Measurements from ENCODE around the gene MZT2A. TPM values are rescaled to one million over a fixed set of nuclear protein-coding genes. Genes with fewer than 3 reads are reported as not detected.
"Not testable (repeated sequence)": the region's sequence is repeated elsewhere in the genome, so short reads cannot be mapped to it uniquely, and the experiment has no call there.

The MZT2A gene
- total RNA-seq, 1 experiment from 2014 or later: 202 TPM

- CTCF ChIA-PET: no interaction called here
- intact Hi-C loops (cut with micrococcal nuclease): no loop called here
- TF ChIP-seq EZH2 (IDR thresholded peaks at IDR 0.05; ENCODE audit: low read length, unreplicated experiment) (no peak), CTCF (conservative IDR thresholded peaks at IDR 0.05; ENCODE audit: low read depth, low read length) (no peak), EZH2phosphoT487 (IDR thresholded peaks at IDR 0.05; ENCODE audit: borderline replicate concordance, low read length) (no peak)
- no peak overlapping the region for H3K4me3 ChIP-seq (ENCODE audit: low read length)
- no peak overlapping the region for H3K9ac ChIP-seq (ENCODE audit: low read length)
- ATAC-seq: no peak
- H3K4me1 ChIP-seq (ENCODE audit: insufficient read depth, low read length): no peaks in the 10 kb centered on the region
- no peaks in the 10 kb centered on the region for H3K79me2 ChIP-seq (ENCODE audit: low read length)
- BruUV-seq (replicated peaks): no TSS peak
- DNase-seq: no peak
- H2AFZ ChIP-seq (ENCODE audit: low read length): no peak overlapping the region
- no peak overlapping the region for H3K4me2 ChIP-seq (ENCODE audit: low read length)
- H3F3A ChIP-seq (ENCODE audit: low read length, unreplicated experiment): no peaks in the 10 kb centered on the region
- POLR2A ChIA-PET (ENCODE audit: unreplicated experiment): no interaction called here
- no peaks in the 10 kb centered on the region for H3K36me3 ChIP-seq (ENCODE audit: low read depth, low read length)
- H3K9me2 ChIP-seq (replicated peaks; ENCODE audit: low read length): no peaks in the 10 kb centered on the region
- no peaks in the 10 kb centered on the region for H3K27me3 ChIP-seq (ENCODE audit: low read length)
- H3K9me3 ChIP-seq (ENCODE audit: low read length): no peaks in the 10 kb centered on the region
- H4K20me1 ChIP-seq (ENCODE audit: low read length): no peaks in the 10 kb centered on the region
- H3K27ac ChIP-seq (ENCODE audit: low read length): no peak overlapping the region
Measured at GRCh38 chr2:131519466-131519865, 27.3 kb upstream of the MZT2A start.

GRCh38 chr2:131518531-131518930 is 26.3 kb upstream of the MZT2A start:
- H3K4me2 ChIP-seq (ENCODE audit: low read length); H3K79me2 ChIP-seq (ENCODE audit: low read length); H3K9me3 ChIP-seq (ENCODE audit: low read length); DNase-seq; CTCF ChIA-PET; H3F3A ChIP-seq (ENCODE audit: low read length, unreplicated experiment); H3K27me3 ChIP-seq (ENCODE audit: low read length); H3K4me3 ChIP-seq (ENCODE audit: low read length); H3K9ac ChIP-seq (ENCODE audit: low read length); H3K27ac ChIP-seq (ENCODE audit: low read length); H3K4me1 ChIP-seq (ENCODE audit: insufficient read depth, low read length); intact Hi-C loops (cut with micrococcal nuclease); H3K9me2 ChIP-seq (replicated peaks; ENCODE audit: low read length); ATAC-seq; H2AFZ ChIP-seq (ENCODE audit: low read length); H3K36me3 ChIP-seq (ENCODE audit: low read depth, low read length); H4K20me1 ChIP-seq (ENCODE audit: low read length); POLR2A ChIA-PET (ENCODE audit: unreplicated experiment); BruUV-seq (replicated peaks): not testable (repeated sequence)

GRCh38 chr2:131517856-131518255 is 25.7 kb upstream of the MZT2A start:
- H3K4me1 ChIP-seq (ENCODE audit: insufficient read depth, low read length); H3K79me2 ChIP-seq (ENCODE audit: low read length); H2AFZ ChIP-seq (ENCODE audit: low read length); H3K9me2 ChIP-seq (replicated peaks; ENCODE audit: low read length); BruUV-seq (replicated peaks); ATAC-seq; H3K4me2 ChIP-seq (ENCODE audit: low read length); H4K20me1 ChIP-seq (ENCODE audit: low read length); H3K36me3 ChIP-seq (ENCODE audit: low read depth, low read length); H3K4me3 ChIP-seq (ENCODE audit: low read length); POLR2A ChIA-PET (ENCODE audit: unreplicated experiment); intact Hi-C loops (cut with micrococcal nuclease); H3K27ac ChIP-seq (ENCODE audit: low read length); CTCF ChIA-PET; H3K27me3 ChIP-seq (ENCODE audit: low read length); H3F3A ChIP-seq (ENCODE audit: low read length, unreplicated experiment); H3K9me3 ChIP-seq (ENCODE audit: low read length); DNase-seq; H3K9ac ChIP-seq (ENCODE audit: low read length): not testable (repeated sequence)

- H3K9ac ChIP-seq (ENCODE audit: low read length): no peak overlapping the region
- intact Hi-C loops (cut with micrococcal nuclease): no loop called here
- ATAC-seq: no peak
Measured at GRCh38 chr2:131517106-131517831, 25.1 kb upstream of the MZT2A start.

More at GRCh38 chr2:131517106-131517831, 25.1 kb upstream of the MZT2A start:
- no peak for DNase-seq
- H3K4me2 ChIP-seq (ENCODE audit: low read length): no peak overlapping the region
- H3K4me1 ChIP-seq (ENCODE audit: insufficient read depth, low read length): no peaks in the 10 kb centered on the region
- H3F3A ChIP-seq (ENCODE audit: low read length, unreplicated experiment): no peaks in the 10 kb centered on the region
- BruUV-seq (replicated peaks): no TSS peak
- no peaks in the 10 kb centered on the region for H3K79me2 ChIP-seq (ENCODE audit: low read length)
- no peak overlapping the region for H2AFZ ChIP-seq (ENCODE audit: low read length)
- ChIA-PET POLR2A (ENCODE audit: unreplicated experiment) (no interaction called here), CTCF (no interaction called here)
- no peak overlapping the region for H3K27ac ChIP-seq (ENCODE audit: low read length)
- H3K27me3 ChIP-seq (ENCODE audit: low read length): no peaks in the 10 kb centered on the region
- H3K36me3 ChIP-seq (ENCODE audit: low read depth, low read length): no peaks in the 10 kb centered on the region
- H3K4me3 ChIP-seq (ENCODE audit: low read length): no peak overlapping the region
- H3K9me3 ChIP-seq (ENCODE audit: low read length): no peaks in the 10 kb centered on the region
- no peaks in the 10 kb centered on the region for H3K9me2 ChIP-seq (replicated peaks; ENCODE audit: low read length)
- TF ChIP-seq EZH2 (IDR thresholded peaks at IDR 0.05; ENCODE audit: low read length, unreplicated experiment) (no peak), EZH2phosphoT487 (IDR thresholded peaks at IDR 0.05; ENCODE audit: borderline replicate concordance, low read length) (no peak), CTCF (conservative IDR thresholded peaks at IDR 0.05; ENCODE audit: low read depth, low read length) (no peak)
- no peaks in the 10 kb centered on the region for H4K20me1 ChIP-seq (ENCODE audit: low read length)

All from PC-3 (cell line).